Astrocyte (in vitro differentiated cells and primary cell): Measurements from ENCODE around the gene PKP2. TPM values are rescaled to one million over a fixed set of nuclear protein-coding genes. Genes with fewer than 3 reads are reported as not detected.

Experiments used
- DNase-seq: peaks from one replicate; pipeline ENCODE4 v3.0.0-alpha.2; 2010; ENCODE audit warnings: low read depth
- FAIRE-seq: peaks from 2 replicates; lab custom pipeline; 2011; peaks lifted over from hg19 to GRCh38; lab: Jason Lieb, UNC
- H2AFZ ChIP-seq: 2 replicates; pipeline ENCODE4 v1.6.0; 2012; ENCODE audit warnings: low read depth, low read length, inconsistent platforms
- H3K27ac ChIP-seq: 2 replicates; pipeline ENCODE4 v1.5.1; 2011; ENCODE audit warnings: low read depth, low read length, inconsistent platforms
- H3K27me3 ChIP-seq: 2 replicates; pipeline ENCODE4 v1.6.0; 2011; ENCODE audit warnings: low read length, inconsistent platforms; ENCODE audit not compliant: insufficient read depth
- H3K36me3 ChIP-seq: 2 replicates; pipeline ENCODE4 v1.5.1; 2011; ENCODE audit warnings: low read length, inconsistent platforms; ENCODE audit not compliant: insufficient read depth
- H3K4me1 ChIP-seq: 2 replicates; pipeline ENCODE4 v1.5.1; 2011; ENCODE audit warnings: low read length, inconsistent platforms; ENCODE audit not compliant: insufficient read depth
- H3K4me2 ChIP-seq: 2 replicates; pipeline ENCODE4 v1.6.0; 2012; ENCODE audit warnings: low read length, inconsistent platforms
- H3K4me3 ChIP-seq: 2 replicates; pipeline ENCODE4 v1.5.1; 2011; ENCODE audit warnings: low read depth, mild to moderate bottlenecking, low read length, inconsistent platforms; ENCODE audit not compliant: insufficient read depth
- H3K79me2 ChIP-seq: 2 replicates; pipeline ENCODE4 v1.6.0; 2012; ENCODE audit warnings: mild to moderate bottlenecking, low read length, inconsistent platforms; ENCODE audit not compliant: insufficient read depth
- H3K9ac ChIP-seq: 2 replicates; pipeline ENCODE4 v1.6.0; 2012; ENCODE audit warnings: mild to moderate bottlenecking, low read length, inconsistent platforms
- H3K9me3 ChIP-seq: 2 replicates; pipeline ENCODE4 v1.5.1; 2012; ENCODE audit warnings: low read depth, mild to moderate bottlenecking, low read length, inconsistent platforms; ENCODE audit not compliant: insufficient read depth
- H4K20me1 ChIP-seq: 2 replicates; pipeline ENCODE4 v1.6.0; 2012; ENCODE audit warnings: low read length, inconsistent platforms; ENCODE audit not compliant: insufficient read depth
- H3K27ac Mint-ChIP-seq: one replicate; pipeline ENCODE4 v1.8.0; 2021; ENCODE audit warnings: mild to moderate bottlenecking, mixed read lengths; ENCODE audit not compliant: unreplicated experiment
- H3K27me3 Mint-ChIP-seq: one replicate; pipeline ENCODE4 v1.8.0; 2021; ENCODE audit warnings: low read depth, mixed read lengths; ENCODE audit not compliant: unreplicated experiment
- H3K36me3 Mint-ChIP-seq: one replicate; pipeline ENCODE4 v1.8.0; 2021; ENCODE audit warnings: low read depth, mixed read lengths; ENCODE audit not compliant: unreplicated experiment
- H3K4me1 Mint-ChIP-seq: one replicate; pipeline ENCODE4 v1.8.0; 2021; ENCODE audit warnings: low read depth, mixed read lengths; ENCODE audit not compliant: unreplicated experiment
- H3K4me3 Mint-ChIP-seq: one replicate; pipeline ENCODE4 v1.8.0; 2021; ENCODE audit warnings: mild to moderate bottlenecking, moderate library complexity, mixed read lengths; ENCODE audit not compliant: unreplicated experiment
- H3K9me3 Mint-ChIP-seq: one replicate; pipeline ENCODE4 v1.8.0; 2021; ENCODE audit warnings: mild to moderate bottlenecking, mixed read lengths; ENCODE audit not compliant: unreplicated experiment
- EZH2 ChIP-seq: IDR thresholded peaks from 2 replicates; pipeline ENCODE4 v1.6.1; 2012; ENCODE audit warnings: mild to moderate bottlenecking, low read length, inconsistent platforms; ENCODE audit not compliant: insufficient read depth
- total RNA-seq: library from RNA; stranded (reverse); gene quantifications from 2 replicates; pipeline ENCODE4 v1.2.1, GENCODE V29; 2021
- TF ChIP-seq, protein P1 (sequence below): IDR thresholded peaks from 2 replicates; pipeline ENCODE4 v1.5.1; 2011; ENCODE audit warnings: low read depth, mild to moderate bottlenecking, inconsistent platforms, low read length, moderate library complexity; ENCODE audit not compliant: insufficient read depth

PKP2 gene
- total RNA-seq, 1 donor from 2014 or later, result 35.4 TPM

DNA sequence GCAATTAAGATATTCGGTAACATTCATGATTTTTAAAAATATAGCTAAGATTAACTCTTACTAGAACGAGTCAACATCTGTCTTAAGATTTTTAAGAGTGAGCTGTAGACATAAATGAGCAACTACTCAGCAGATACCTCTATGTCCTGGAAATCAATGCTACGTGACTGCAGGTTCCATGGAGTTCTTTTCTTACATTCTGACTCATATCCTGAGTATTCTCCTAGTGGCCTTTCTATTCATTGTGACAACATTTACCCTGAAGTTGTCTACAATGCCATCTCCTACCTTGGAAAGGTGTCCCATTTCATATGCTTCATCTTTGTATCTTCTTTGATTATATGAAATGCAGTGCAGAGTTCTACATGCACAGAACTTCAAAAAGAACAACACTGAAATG lies 59.9 kb downstream of the PKP2 start:
- no peaks in the 10 kb centered on the region for H3K36me3 ChIP-seq
- H3K4me1 ChIP-seq, result no peaks in the 10 kb centered on the region
- H3K4me2 ChIP-seq, result no peak overlapping the region
- no peak overlapping the region for H3K4me3 ChIP-seq
- no peaks in the 10 kb centered on the region for H3K79me2 ChIP-seq
- Mint-ChIP-seq H3K4me1 (peaks cover 11% of the 10 kb centered on the region), H3K27me3 (no peaks in the 10 kb centered on the region), H3K9me3 (no peaks in the 10 kb centered on the region), H3K4me3 (no peak overlapping the region), H3K36me3 (peaks cover 2% of the 10 kb centered on the region), H3K27ac (no peak overlapping the region)
- FAIRE-seq (no peak), DNase-seq (no peak)
- no peak overlapping the region for H2AFZ ChIP-seq
- H3K27me3 ChIP-seq, result no peaks in the 10 kb centered on the region
- no peak overlapping the region for H3K27ac ChIP-seq
- no peak for TF ChIP-seq EZH2
- TF ChIP-seq, protein P1, sequence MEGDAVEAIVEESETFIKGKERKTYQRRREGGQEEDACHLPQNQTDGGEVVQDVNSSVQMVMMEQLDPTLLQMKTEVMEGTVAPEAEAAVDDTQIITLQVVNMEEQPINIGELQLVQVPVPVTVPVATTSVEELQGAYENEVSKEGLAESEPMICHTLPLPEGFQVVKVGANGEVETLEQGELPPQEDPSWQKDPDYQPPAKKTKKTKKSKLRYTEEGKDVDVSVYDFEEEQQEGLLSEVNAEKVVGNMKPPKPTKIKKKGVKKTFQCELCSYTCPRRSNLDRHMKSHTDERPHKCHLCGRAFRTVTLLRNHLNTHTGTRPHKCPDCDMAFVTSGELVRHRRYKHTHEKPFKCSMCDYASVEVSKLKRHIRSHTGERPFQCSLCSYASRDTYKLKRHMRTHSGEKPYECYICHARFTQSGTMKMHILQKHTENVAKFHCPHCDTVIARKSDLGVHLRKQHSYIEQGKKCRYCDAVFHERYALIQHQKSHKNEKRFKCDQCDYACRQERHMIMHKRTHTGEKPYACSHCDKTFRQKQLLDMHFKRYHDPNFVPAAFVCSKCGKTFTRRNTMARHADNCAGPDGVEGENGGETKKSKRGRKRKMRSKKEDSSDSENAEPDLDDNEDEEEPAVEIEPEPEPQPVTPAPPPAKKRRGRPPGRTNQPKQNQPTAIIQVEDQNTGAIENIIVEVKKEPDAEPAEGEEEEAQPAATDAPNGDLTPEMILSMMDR, result no peak
- no peaks in the 10 kb centered on the region for H3K9me3 ChIP-seq
- no peak overlapping the region for H3K9ac ChIP-seq
- no peaks in the 10 kb centered on the region for H4K20me1 ChIP-seq

DNA sequence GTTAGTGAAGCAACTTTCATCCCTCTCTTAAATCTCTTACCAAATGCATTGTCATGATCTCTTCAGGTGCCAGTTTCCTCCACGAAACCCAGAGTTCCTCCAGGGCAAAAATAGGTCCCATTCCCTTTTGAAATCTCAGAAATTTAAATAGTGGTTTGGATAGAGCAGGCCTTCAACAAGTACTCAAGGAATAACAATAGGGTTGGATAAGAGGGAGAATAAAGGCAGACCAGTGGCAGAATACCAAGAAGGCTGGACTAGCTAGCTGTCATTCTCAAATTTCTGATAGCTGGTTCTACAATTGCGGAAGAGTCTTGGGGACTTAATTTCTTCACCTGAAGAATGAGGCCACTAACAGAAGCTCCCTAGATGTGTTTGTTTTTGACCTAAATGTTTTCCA lies 62.5 kb downstream of the PKP2 start:
- H3K36me3 ChIP-seq, result no peaks in the 10 kb centered on the region
- H2AFZ ChIP-seq, result no peak overlapping the region
- no peaks in the 10 kb centered on the region for H3K9me3 ChIP-seq
- no peaks in the 10 kb centered on the region for H3K79me2 ChIP-seq
- H3K27ac ChIP-seq, result no peak overlapping the region
- peaks cover 11% of the 10 kb centered on the region for H3K4me1 Mint-ChIP-seq
- H3K4me3 Mint-ChIP-seq, result no peak overlapping the region
- no peak overlapping the region for H3K4me2 ChIP-seq
- no peak overlapping the region for H3K27ac Mint-ChIP-seq
- no peaks in the 10 kb centered on the region for H3K27me3 Mint-ChIP-seq
- no peaks in the 10 kb centered on the region for H3K36me3 Mint-ChIP-seq
- no peaks in the 10 kb centered on the region for H3K27me3 ChIP-seq
- no peaks in the 10 kb centered on the region for H3K4me1 ChIP-seq
- no peaks in the 10 kb centered on the region for H4K20me1 ChIP-seq
- no peak for TF ChIP-seq EZH2
- TF ChIP-seq, protein P1, result no peak
- H3K9me3 Mint-ChIP-seq, result no peaks in the 10 kb centered on the region
- no peak overlapping the region for H3K9ac ChIP-seq
- no peak for DNase-seq
- H3K4me3 ChIP-seq, result no peak overlapping the region
- FAIRE-seq, result no peak

DNA sequence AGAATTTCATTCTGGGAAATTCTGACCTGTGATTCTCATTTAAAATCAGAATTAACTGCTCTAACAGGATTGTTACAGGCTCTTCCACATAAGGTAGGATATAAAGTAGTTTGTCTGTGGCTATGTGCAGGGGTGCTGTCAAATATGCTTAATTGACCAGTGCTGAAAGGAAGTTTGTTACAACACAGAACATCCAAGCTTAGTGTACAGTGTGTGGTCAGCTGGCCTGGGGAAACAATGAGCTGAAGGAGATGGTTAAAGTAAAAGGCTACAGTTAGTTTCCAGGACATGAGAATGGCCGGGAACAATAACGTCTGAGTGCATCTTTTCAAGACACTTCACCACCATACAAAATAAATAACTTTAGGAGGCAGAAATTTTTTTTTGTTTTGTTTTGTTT lies 68.0 kb downstream of the PKP2 start:
- no peak overlapping the region for H3K27ac Mint-ChIP-seq
- H2AFZ ChIP-seq, result no peak overlapping the region
- H3K27me3 Mint-ChIP-seq, result no peaks in the 10 kb centered on the region
- H3K4me3 ChIP-seq, result no peak overlapping the region
- no peaks in the 10 kb centered on the region for H3K36me3 ChIP-seq
- no peak for TF ChIP-seq EZH2
- TF ChIP-seq, protein P1, result no peak
- no peaks in the 10 kb centered on the region for H3K9me3 ChIP-seq
- no peaks in the 10 kb centered on the region for H3K27me3 ChIP-seq
- no peak for FAIRE-seq
- H3K27ac ChIP-seq, result no peak overlapping the region
- no peak overlapping the region for H3K4me3 Mint-ChIP-seq
- no peak overlapping the region for H3K9ac ChIP-seq
- DNase-seq, result peak; percentile 29
- H3K4me2 ChIP-seq, result no peak overlapping the region
- no peaks in the 10 kb centered on the region for H4K20me1 ChIP-seq
- peaks cover 5% of the 10 kb centered on the region for H3K36me3 Mint-ChIP-seq
- no peaks in the 10 kb centered on the region for H3K4me1 ChIP-seq
- H3K4me1 Mint-ChIP-seq, result no peaks in the 10 kb centered on the region
- no peaks in the 10 kb centered on the region for H3K79me2 ChIP-seq
- no peaks in the 10 kb centered on the region for H3K9me3 Mint-ChIP-seq
